Esophagus muscularis mucosa (tissue), 4 donors: ENCODE results near the gene TMEM169. TPM values are rescaled to one million over a fixed set of nuclear protein-coding genes. Genes with fewer than 3 reads are reported as not detected.
A peak's percentile ranks its signal among the peaks of the same experiment; 100 is the strongest.

Experiments
- DNase-seq: peaks from one replicate; pipeline ENCODE4 v3.0.0-alpha.2; 2017; ENCODE audit errors: extremely low spot score
- H3K27ac ChIP-seq, 4 donors: fragments of 200-600 bp; sonication (generic); replicated peaks in 1 of 4; 1 replicate in 3 of 4; 2 replicates in 1 of 4; pipeline ENCODE4 v1.5.1; 2016 to 2019; ENCODE audit warnings: mild to moderate bottlenecking in 1 of 4
- H3K27me3 ChIP-seq, 4 donors: fragments of 200-600 bp; sonication (generic); one replicate each; pipeline versions ENCODE4 v1.5.1 to v1.6.0; 2016 to 2019
- H3K36me3 ChIP-seq, 4 donors: fragments of 200-600 bp; sonication (generic); one replicate each; pipeline ENCODE4 v1.5.1; 2016 to 2019
- H3K4me1 ChIP-seq, 4 donors: fragments of 200-600 bp; sonication (generic); one replicate each; pipeline ENCODE4 v1.5.1; 2016 to 2019
- H3K4me3 ChIP-seq, 4 donors: fragments of 200-600 bp; sonication (generic); 1 replicate in 2 of 4; 2 replicates in 2 of 4; pipeline ENCODE4 v1.5.1; 2016 to 2019; ENCODE audit warnings: mild to moderate bottlenecking in 4 of 4, moderate library complexity in 1 of 4
- H3K9me3 ChIP-seq, 4 donors: fragments of 200-600 bp; sonication (generic); 1 replicate in 3 of 4; 2 replicates in 1 of 4; pipeline ENCODE4 v1.5.1; 2016 to 2019
- EP300 ChIP-seq: sonication (generic); formaldehyde crosslinking; IDR thresholded peaks from one replicate; pipeline ENCODE4 v1.6.1; 2017; ENCODE audit warnings: antibody characterized with exemption
- POLR2A ChIP-seq: fragments of 450-650 bp; IDR thresholded peaks from one replicate; pipeline ENCODE4 v1.6.1; 2017; ENCODE audit warnings: antibody characterized with exemption, moderate library complexity, mild to moderate bottlenecking, low read depth
- POLR2AphosphoS5 ChIP-seq, 2 donors: sonication (generic); formaldehyde crosslinking; IDR thresholded peaks; one replicate each; pipeline ENCODE4 v1.6.1; 2017; ENCODE audit warnings: antibody characterized with exemption in 2 of 2
- WGBS: methylation state at CpG from one replicate; pipeline ENCODE4 v1.1.5; 2018; 5-methylcytosine and 5-hydroxymethylcytosine counted together
- intact Hi-C: fragments of 100-400 bp; cut with DNase I; formaldehyde crosslinking; loops from one replicate; pipeline ENCODE4 v1.15.1; 2023
- total RNA-seq, 4 donors: library from RNA; depleted of rRNA; stranded (reverse); fragments of >200 nt; gene quantifications; one replicate each; pipeline versions ENCODE4 v1.1.0 to v1.2.1, GENCODE V29; 2016
- TF ChIP-seq, protein P1 (sequence below), 3 experiments: fragments of 200-600 bp in 2 of 3; fragments of 450-650 bp in 1 of 3; sonication (generic) in 2 of 3; IDR thresholded peaks; one replicate each; pipeline ENCODE4 v1.5.1; 2017 to 2019; ENCODE audit warnings: antibody characterized with exemption in 3 of 3, mild to moderate bottlenecking in 2 of 3, moderate library complexity in 1 of 3

Gene TMEM169
- total RNA-seq, 4 donors from 2014 or later: under 0.01 to 0.75 (median 0.51) TPM

DNA sequence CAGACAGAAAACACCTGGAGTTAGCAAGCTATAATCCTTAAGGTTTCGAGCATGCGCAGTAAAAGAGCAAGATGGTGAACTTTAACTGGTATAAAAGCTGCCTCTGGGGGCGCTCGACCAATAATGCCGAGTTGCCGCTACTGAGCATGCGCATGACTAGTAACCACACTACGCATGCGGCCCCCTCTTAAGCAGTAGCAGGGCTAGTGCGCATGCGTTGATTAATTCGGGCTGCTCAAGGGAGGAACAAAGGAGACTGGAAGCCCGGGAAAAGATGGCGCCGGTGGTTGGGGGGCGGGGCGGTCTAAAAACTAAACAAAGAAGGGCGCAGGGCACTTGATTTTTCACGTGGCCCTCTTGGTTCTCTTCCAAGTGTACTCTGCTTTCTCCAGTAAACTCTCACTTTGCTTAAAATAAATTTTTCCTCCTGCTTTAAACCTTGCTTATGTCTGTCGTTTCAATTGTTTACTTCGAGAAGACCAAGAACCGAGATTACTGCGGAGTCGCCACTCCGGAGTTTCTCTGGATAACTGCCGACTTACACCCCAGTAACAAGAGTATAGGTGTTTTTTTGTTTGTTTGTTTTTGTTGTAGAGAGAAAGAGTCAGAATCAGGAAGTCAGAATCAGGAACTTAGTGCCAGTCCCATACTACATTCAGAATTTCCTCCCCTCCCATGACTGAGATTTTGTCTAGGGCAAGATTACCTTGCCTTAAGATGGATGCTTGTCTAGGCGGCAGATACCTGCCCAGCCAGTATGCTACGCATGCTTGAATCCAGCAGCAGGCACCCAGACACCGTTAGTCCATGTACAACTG is 33.2 kb downstream of the TMEM169 start:
- no peaks in the 10 kb centered on the region for H3K27me3 ChIP-seq
- TF ChIP-seq, protein P1, sequence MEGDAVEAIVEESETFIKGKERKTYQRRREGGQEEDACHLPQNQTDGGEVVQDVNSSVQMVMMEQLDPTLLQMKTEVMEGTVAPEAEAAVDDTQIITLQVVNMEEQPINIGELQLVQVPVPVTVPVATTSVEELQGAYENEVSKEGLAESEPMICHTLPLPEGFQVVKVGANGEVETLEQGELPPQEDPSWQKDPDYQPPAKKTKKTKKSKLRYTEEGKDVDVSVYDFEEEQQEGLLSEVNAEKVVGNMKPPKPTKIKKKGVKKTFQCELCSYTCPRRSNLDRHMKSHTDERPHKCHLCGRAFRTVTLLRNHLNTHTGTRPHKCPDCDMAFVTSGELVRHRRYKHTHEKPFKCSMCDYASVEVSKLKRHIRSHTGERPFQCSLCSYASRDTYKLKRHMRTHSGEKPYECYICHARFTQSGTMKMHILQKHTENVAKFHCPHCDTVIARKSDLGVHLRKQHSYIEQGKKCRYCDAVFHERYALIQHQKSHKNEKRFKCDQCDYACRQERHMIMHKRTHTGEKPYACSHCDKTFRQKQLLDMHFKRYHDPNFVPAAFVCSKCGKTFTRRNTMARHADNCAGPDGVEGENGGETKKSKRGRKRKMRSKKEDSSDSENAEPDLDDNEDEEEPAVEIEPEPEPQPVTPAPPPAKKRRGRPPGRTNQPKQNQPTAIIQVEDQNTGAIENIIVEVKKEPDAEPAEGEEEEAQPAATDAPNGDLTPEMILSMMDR (IDR thresholded peaks at IDR 0.05): peak; percentile 81 to 98 (median 88)
- TF ChIP-seq POLR2A: no peak
- TF ChIP-seq POLR2AphosphoS5 (IDR thresholded peaks at IDR 0.05): peak; percentile 49 to 95
- TF ChIP-seq EP300: no peak
- peak overlapping the region; percentile 76 to 81 (median 78) for H3K27ac ChIP-seq
- H3K4me1 ChIP-seq: peaks cover 39 to 77% (median 66%) of the 10 kb centered on the region in 4 donors
- 8% methylated on average over 29 of the region's 29 CpGs for WGBS
- H3K9me3 ChIP-seq: no peaks in the 10 kb centered on the region
- intact Hi-C loops: no loop called here
- DNase-seq: peak; percentile 99
- peak overlapping the region; percentile 54 to 60 (median 58) for H3K4me3 ChIP-seq
- peaks cover 7 to 75% (median 54%) of the 10 kb centered on the region in 4 donors for H3K36me3 ChIP-seq

- no peak for DNase-seq
- WGBS: 87% methylated on average over 1 of the region's 1 CpG
- intact Hi-C loops: no loop called here
- Histone ChIP-seq H3K4me3 (no peak overlapping the region), H3K27me3 (no peaks in the 10 kb centered on the region), H3K9me3 (no peaks in the 10 kb centered on the region), H3K36me3 (peaks cover 22 to 81% (median 63%) of the 10 kb centered on the region in 4 donors), H3K27ac (no peak overlapping the region), H3K4me1 (peaks cover 25 to 62% (median 51%) of the 10 kb centered on the region in 4 donors)
- no peak for TF ChIP-seq POLR2A
These were observed 34.7 kb downstream of the TMEM169 start for GRCh38 chr2:216116418-216116817.

DNA sequence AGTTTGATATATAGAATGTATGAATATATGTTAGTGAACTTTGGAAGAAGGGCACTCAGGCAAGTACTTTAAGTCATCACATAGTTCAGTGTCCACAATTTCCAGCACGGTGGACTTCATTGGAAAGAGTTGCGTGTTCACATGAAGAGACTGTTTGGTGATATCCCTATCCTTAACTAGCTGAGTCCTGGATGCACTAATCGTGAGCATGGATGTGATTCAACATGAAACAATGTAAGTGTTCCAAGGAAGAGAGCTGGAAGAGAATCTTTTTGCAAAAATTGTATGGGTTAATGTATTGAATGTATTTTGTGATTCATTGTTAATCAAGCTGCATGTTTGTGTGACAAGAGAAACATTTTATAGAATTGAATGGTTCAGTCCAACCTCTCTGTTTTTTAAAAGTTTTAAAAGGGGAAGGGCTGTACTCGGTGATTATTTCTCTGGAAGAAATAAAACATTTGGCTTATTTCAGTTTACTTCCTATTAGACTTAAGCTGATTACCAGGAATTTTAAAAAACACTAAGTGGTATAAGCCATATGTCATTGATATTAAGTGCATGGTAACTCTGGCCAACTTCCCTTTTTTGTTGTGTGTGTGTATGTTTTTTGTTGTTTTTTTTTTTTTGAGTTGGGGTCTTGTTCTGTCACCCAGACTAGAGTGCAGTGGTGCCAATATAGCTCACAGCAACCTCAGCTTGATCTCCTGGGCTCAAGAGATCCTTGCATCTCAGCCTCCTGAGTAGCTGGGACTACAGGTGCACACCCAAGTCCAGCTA is 36.0 kb downstream of the TMEM169 start:
- no peaks in the 10 kb centered on the region for H3K9me3 ChIP-seq
- TF ChIP-seq POLR2AphosphoS5 (IDR thresholded peaks at IDR 0.05) (no peak), EP300 (no peak), POLR2A (no peak)
- TF ChIP-seq, protein P1 (IDR thresholded peaks at IDR 0.05): no peak
- intact Hi-C loops: no loop called here
- no peak for DNase-seq
- H3K27me3 ChIP-seq: no peaks in the 10 kb centered on the region
- peaks cover 35 to 82% (median 66%) of the 10 kb centered on the region in 4 donors for H3K36me3 ChIP-seq
- no peak overlapping the region for H3K4me3 ChIP-seq
- 73% methylated on average over 4 of the region's 4 CpGs for WGBS
- no peak overlapping the region for H3K27ac ChIP-seq
- peaks cover 19 to 52% (median 42%) of the 10 kb centered on the region in 4 donors for H3K4me1 ChIP-seq

- 57% methylated on average over 1 of the region's 1 CpG for WGBS
- no peak overlapping the region for H3K4me3 ChIP-seq
- TF ChIP-seq POLR2AphosphoS5 (IDR thresholded peaks at IDR 0.05) (no peak), POLR2A (no peak), EP300 (no peak)
- TF ChIP-seq, protein P1 (IDR thresholded peaks at IDR 0.05): no peak
- intact Hi-C loops: no loop called here
- no peaks in the 10 kb centered on the region for H3K27me3 ChIP-seq
- peaks cover 17 to 52% (median 41%) of the 10 kb centered on the region in 4 donors for H3K4me1 ChIP-seq
- H3K27ac ChIP-seq: no peak overlapping the region
- DNase-seq: no peak
- H3K36me3 ChIP-seq: peaks cover 41 to 82% (median 66%) of the 10 kb centered on the region in 4 donors
- H3K9me3 ChIP-seq: no peaks in the 10 kb centered on the region
These were observed 36.8 kb downstream of the TMEM169 start for GRCh38 chr2:216118474-216118873.

DNA sequence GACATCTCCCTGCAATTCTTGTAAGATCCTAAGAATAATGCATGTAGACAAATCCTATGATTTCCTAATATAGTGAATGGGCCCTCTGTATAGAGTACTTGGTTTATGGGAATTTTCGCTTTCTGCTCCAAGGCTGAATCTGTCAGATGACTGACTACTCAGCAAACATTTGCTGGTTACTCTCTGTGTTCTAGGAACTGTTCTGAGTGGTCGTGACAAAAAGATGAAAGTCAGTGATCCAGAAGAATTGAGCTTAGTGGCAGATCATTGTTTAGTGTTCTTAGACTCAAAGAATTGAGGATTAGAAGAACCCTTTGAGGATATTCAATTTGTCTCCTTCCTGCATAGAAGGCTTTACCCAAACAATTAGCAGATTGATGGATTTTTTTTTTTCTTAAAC is 37.4 kb downstream of the TMEM169 start:
- no peak overlapping the region for H3K27ac ChIP-seq
- DNase-seq: no peak
- intact Hi-C loops: no loop called here
- H3K4me3 ChIP-seq: no peak overlapping the region
- peaks cover 44 to 82% (median 68%) of the 10 kb centered on the region in 4 donors for H3K36me3 ChIP-seq
- TF ChIP-seq POLR2A (no peak), POLR2AphosphoS5 (IDR thresholded peaks at IDR 0.05) (no peak), EP300 (no peak)
- TF ChIP-seq, protein P1 (IDR thresholded peaks at IDR 0.05): no peak
- no peaks in the 10 kb centered on the region for H3K27me3 ChIP-seq
- H3K9me3 ChIP-seq: no peaks in the 10 kb centered on the region
- 75% methylated on average over 2 of the region's 2 CpGs for WGBS
- H3K4me1 ChIP-seq: peaks cover 15 to 47% (median 37%) of the 10 kb centered on the region in 4 donors
